ENCODE measurements around the gene MED27. TPM values are rescaled to one million over a fixed set of nuclear protein-coding genes. Genes with fewer than 3 reads are reported as not detected.

MED27 gene
- total and polyA plus RNA-seq, 2 of the 4 experiments (the other 2 are of a cell fraction): 50.2 to 63.4 TPM

DNA sequence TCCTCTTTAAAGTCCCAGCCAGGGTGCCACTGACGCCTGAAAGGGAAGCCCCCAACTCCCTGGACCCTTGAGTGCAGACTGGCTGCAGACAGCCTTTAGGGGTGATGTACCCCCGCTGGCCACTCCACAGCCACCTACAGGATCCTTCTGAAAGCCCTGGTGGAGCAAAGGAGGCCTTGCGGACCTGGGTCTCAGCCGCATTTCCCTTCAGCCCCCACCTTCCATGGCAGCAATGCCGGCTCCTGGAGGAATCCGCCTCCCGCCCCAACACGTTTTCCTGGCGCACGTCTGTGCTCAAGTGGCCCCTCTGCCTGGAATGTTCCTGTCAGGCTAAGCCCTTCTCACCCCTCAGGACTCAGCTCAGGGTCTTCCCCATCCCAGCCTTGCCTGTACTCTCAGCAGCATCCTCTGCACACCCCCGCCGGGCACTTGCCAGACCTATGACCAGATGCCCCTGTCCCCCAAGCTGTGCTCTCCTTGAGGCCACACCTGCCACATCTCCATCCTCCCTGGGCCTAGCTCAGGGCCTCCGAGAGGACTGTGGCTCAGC is 205.7 kb downstream of the MED27 start:
- no peak overlapping the region for H3K4me2 ChIP-seq (ENCODE audit: low read depth, low read length)
- H4K91ac ChIP-seq (ENCODE audit: insufficient read depth, low read depth, low read length): no peak overlapping the region
- H4K20me1 ChIP-seq (ENCODE audit: insufficient read depth, low read length): peaks cover 10% of the 10 kb centered on the region; the same call in 1 of the 2 replicates
- H2BK5ac ChIP-seq (ENCODE audit: low read depth, low read length, poor library complexity, severe bottlenecking): no peak overlapping the region
- dilution Hi-C loops (cut with HindIII; ENCODE audit: low sequenced_read_pairs, unreplicated experiment): no loop called here
- H3K18ac ChIP-seq (ENCODE audit: low read depth, low read length): no peak overlapping the region
- no peak overlapping the region for H2BK20ac ChIP-seq (ENCODE audit: low read depth, low read length)
- no peak overlapping the region for H3K9ac ChIP-seq (ENCODE audit: low read depth, low read length)
- no peaks in the 10 kb centered on the region for H3K9me3 ChIP-seq (ENCODE audit: control insufficient read depth, insufficient read depth, low read length)
- WGBS, 2 experiments (ENCODE audit: extremely low coverage in 2 of 2, insufficient read length in 1 of 2): 85% methylated on average over 4 of the region's 13 CpGs; no CpG with 5 or more reads in 1 of the 2 experiments
- intact Hi-C loops (cut with micrococcal nuclease): no loop called here
- no peak overlapping the region for H3K4me3 ChIP-seq (ENCODE audit: insufficient read depth, low read depth, low read length)
- H3K23ac ChIP-seq (ENCODE audit: low read depth, low read length): no peak overlapping the region
- H2BK120ac ChIP-seq (ENCODE audit: low read depth, low read length): no peak overlapping the region
- H3K4ac ChIP-seq (ENCODE audit: low read depth, low read length): no peak overlapping the region
- peaks cover 0 to 8% of the 10 kb centered on the region in 2 experiments; a peak in 1 of 4 replicates for H3K79me1 ChIP-seq (ENCODE audit: low read depth in 1 of 2, low read length in 2 of 2)
- no peak overlapping the region for H4K5ac ChIP-seq (ENCODE audit: low read depth, low read length)
- no peak overlapping the region for H3K14ac ChIP-seq (replicated peaks; ENCODE audit: low read depth, low read length)
- in situ Hi-C loops (cut with MboI; ENCODE audit: low sequenced_read_pairs): no loop called here
- H3K27ac ChIP-seq (ENCODE audit: insufficient read depth, low read length): no peak overlapping the region
- POLR2A ChIA-PET (ENCODE audit: unreplicated experiment): no interaction called here
- no peak overlapping the region for H4K8ac ChIP-seq (ENCODE audit: low read depth in 2 of 2, low read length in 2 of 2)
- H3K56ac ChIP-seq (ENCODE audit: extremely low read depth, insufficient read depth, low read length): no peak overlapping the region
- BruUV-seq (replicated peaks): no TSS peak
- CTCF ChIA-PET: interaction anchor here (0.6 kb wide), 1 partner anchor 9 kb away, joined by 5 read pairs; no protein-coding TSS in a partner anchor
- no peaks in the 10 kb centered on the region for H3K36me3 ChIP-seq (ENCODE audit: control insufficient read depth, insufficient read depth, low read length)
- peaks cover 16% of the 10 kb centered on the region for H3K9me1 ChIP-seq (ENCODE audit: insufficient read depth, low read length)
- H3K4me1 ChIP-seq (ENCODE audit: control insufficient read depth, insufficient read depth, low read length): peaks cover 5% of the 10 kb centered on the region
- ATAC-seq (ENCODE audit: low read depth) (no peak), DNase-seq (no peak)
- H3K27me3 ChIP-seq (ENCODE audit: control insufficient read depth, insufficient read depth, low read length): no peaks in the 10 kb centered on the region
- TF ChIP-seq FOS (IDR thresholded peaks at IDR 0.05; ENCODE audit: low read depth, low read length): no peak
- TF ChIP-seq RFX5 (IDR thresholded peaks at IDR 0.05; ENCODE audit: low read depth, low read length): no peak
- H2BK15ac ChIP-seq (ENCODE audit: low read depth, low read length): no peak overlapping the region
- no peak overlapping the region for H2AFZ ChIP-seq (replicated peaks; ENCODE audit: low read length, poor library complexity)
- no peak overlapping the region for H2AK5ac ChIP-seq (ENCODE audit: low read depth, low read length)
- no peak overlapping the region for H2AK9ac ChIP-seq (replicated peaks; ENCODE audit: low read depth, low read length, poor library complexity)
